HEK293 (cell line): ENCODE data around the gene ZNF521.

Experiments used
- CTCF ChIA-PET: fragments of 350-600 bp; formaldehyde crosslinking; extraction: SDS; loops from one replicate; lab custom pipeline; 2021; ENCODE audit warnings: antibody characterized with exemption; lab: Yijun Ruan, JAX
- POLR2A ChIA-PET: fragments of 300-600 bp; formaldehyde crosslinking; extraction: SDS; loops from one replicate; lab custom pipeline; 2020; ENCODE audit warnings: antibody characterized with exemption, inconsistent platforms; lab: Yijun Ruan, JAX
- H3K27ac ChIP-seq: fragments of 200-500 bp; sonication (Bioruptor generic); 2 replicates; pipeline ENCODE4 v1.5.1; 2014; ENCODE audit warnings: low read depth, low read length, control low read depth, inconsistent platforms; ENCODE audit errors: extremely low read depth
- H3K36me3 ChIP-seq, 2 experiments: fragments of 200-500 bp in 1 of 2; sonication (Bioruptor generic) in 1 of 2; 1 replicate in 1 of 2; 2 replicates in 1 of 2; pipeline ENCODE4 v1.5.1; 2014 to 2017; ENCODE audit warnings: inconsistent platforms in 2 of 2, low read length in 2 of 2; ENCODE audit not compliant: control insufficient read depth in 2 of 2, insufficient read depth in 1 of 2
- H3K4me1 ChIP-seq: fragments of 200-500 bp; sonication (Bioruptor generic); 2 replicates; pipeline ENCODE4 v1.5.1; 2014; ENCODE audit warnings: mild to moderate bottlenecking, low read length, inconsistent platforms; ENCODE audit not compliant: control insufficient read depth, insufficient read depth
- H3K4me3 ChIP-seq: 2 replicates; pipeline ENCODE4 v1.5.1; 2011; ENCODE audit warnings: low read depth, mild to moderate bottlenecking, control low read depth, low read length, moderate library complexity
- H3K9me3 ChIP-seq: fragments of 200-500 bp; sonication (Bioruptor generic); 2 replicates; pipeline ENCODE4 v1.5.1; 2014; ENCODE audit warnings: low read depth, low read length, inconsistent platforms; ENCODE audit not compliant: control insufficient read depth, insufficient read depth
- BCL6B ChIP-seq: fragments of 450-650 bp; formaldehyde crosslinking; IDR thresholded peaks from 2 replicates; pipeline ENCODE4 v1.5.1; 2017; ENCODE audit warnings: missing biosample characterization, missing genetic modification characterization
- GLI2 ChIP-seq: fragments of 450-650 bp; formaldehyde crosslinking; IDR thresholded peaks from 2 replicates; pipeline ENCODE4; 2017; ENCODE audit warnings: missing biosample characterization, missing genetic modification characterization, low read depth, borderline replicate concordance
- SP3 ChIP-seq: fragments of 450-650 bp; formaldehyde crosslinking; IDR thresholded peaks from 2 replicates; pipeline ENCODE4 v1.5.1; 2016; ENCODE audit warnings: missing biosample characterization, missing genetic modification characterization
- ZNF24 ChIP-seq: fragments of 450-650 bp; formaldehyde crosslinking; IDR thresholded peaks from 2 replicates; pipeline ENCODE4 v1.5.1; 2016; ENCODE audit warnings: missing biosample characterization, missing genetic modification characterization
- ZNF561 ChIP-seq: fragments of 450-650 bp; IDR thresholded peaks from 2 replicates; pipeline ENCODE4 v1.5.1; 2018; ENCODE audit warnings: missing biosample characterization, missing genetic modification characterization, borderline replicate concordance
- ZNF629 ChIP-seq: fragments of 450-650 bp; formaldehyde crosslinking; IDR thresholded peaks from 2 replicates; pipeline ENCODE4 v1.5.1; 2017; ENCODE audit warnings: missing biosample characterization, missing genetic modification characterization
- ZNF664 ChIP-seq: fragments of 450-650 bp; formaldehyde crosslinking; IDR thresholded peaks from 2 replicates; pipeline ENCODE4 v1.5.1; 2016; ENCODE audit warnings: missing biosample characterization, missing genetic modification characterization
- TF ChIP-seq, protein P1 (sequence below): fragments of 450-650 bp; formaldehyde crosslinking; IDR thresholded peaks from 2 replicates; pipeline ENCODE4 v1.5.1; 2016; ENCODE audit warnings: missing biosample characterization, missing genetic modification characterization, borderline replicate concordance
- TF ChIP-seq, protein P2 (sequence below): fragments of 450-650 bp; formaldehyde crosslinking; IDR thresholded peaks from 2 replicates; pipeline ENCODE4 v1.5.1; 2016; ENCODE audit warnings: missing biosample characterization, missing genetic modification characterization, low read depth

Gene ZNF521

GRCh38 chr18:25235401-25236042 lies 116.4 kb downstream of the ZNF521 start (continued):
- TF ChIP-seq, protein P1, sequence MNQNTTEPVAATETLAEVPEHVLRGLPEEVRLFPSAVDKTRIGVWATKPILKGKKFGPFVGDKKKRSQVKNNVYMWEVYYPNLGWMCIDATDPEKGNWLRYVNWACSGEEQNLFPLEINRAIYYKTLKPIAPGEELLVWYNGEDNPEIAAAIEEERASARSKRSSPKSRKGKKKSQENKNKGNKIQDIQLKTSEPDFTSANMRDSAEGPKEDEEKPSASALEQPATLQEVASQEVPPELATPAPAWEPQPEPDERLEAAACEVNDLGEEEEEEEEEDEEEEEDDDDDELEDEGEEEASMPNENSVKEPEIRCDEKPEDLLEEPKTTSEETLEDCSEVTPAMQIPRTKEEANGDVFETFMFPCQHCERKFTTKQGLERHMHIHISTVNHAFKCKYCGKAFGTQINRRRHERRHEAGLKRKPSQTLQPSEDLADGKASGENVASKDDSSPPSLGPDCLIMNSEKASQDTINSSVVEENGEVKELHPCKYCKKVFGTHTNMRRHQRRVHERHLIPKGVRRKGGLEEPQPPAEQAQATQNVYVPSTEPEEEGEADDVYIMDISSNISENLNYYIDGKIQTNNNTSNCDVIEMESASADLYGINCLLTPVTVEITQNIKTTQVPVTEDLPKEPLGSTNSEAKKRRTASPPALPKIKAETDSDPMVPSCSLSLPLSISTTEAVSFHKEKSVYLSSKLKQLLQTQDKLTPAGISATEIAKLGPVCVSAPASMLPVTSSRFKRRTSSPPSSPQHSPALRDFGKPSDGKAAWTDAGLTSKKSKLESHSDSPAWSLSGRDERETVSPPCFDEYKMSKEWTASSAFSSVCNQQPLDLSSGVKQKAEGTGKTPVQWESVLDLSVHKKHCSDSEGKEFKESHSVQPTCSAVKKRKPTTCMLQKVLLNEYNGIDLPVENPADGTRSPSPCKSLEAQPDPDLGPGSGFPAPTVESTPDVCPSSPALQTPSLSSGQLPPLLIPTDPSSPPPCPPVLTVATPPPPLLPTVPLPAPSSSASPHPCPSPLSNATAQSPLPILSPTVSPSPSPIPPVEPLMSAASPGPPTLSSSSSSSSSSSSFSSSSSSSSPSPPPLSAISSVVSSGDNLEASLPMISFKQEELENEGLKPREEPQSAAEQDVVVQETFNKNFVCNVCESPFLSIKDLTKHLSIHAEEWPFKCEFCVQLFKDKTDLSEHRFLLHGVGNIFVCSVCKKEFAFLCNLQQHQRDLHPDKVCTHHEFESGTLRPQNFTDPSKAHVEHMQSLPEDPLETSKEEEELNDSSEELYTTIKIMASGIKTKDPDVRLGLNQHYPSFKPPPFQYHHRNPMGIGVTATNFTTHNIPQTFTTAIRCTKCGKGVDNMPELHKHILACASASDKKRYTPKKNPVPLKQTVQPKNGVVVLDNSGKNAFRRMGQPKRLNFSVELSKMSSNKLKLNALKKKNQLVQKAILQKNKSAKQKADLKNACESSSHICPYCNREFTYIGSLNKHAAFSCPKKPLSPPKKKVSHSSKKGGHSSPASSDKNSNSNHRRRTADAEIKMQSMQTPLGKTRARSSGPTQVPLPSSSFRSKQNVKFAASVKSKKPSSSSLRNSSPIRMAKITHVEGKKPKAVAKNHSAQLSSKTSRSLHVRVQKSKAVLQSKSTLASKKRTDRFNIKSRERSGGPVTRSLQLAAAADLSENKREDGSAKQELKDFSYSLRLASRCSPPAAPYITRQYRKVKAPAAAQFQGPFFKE: no peak
- TF ChIP-seq GLI2 (tag by site-specific recombination): no peak
- no peak for TF ChIP-seq ZNF24
- TF ChIP-seq SP3 (tag by site-specific recombination): no peak

- H3K4me3 ChIP-seq: no peak overlapping the region
- no peaks in the 10 kb centered on the region for H3K36me3 ChIP-seq
- no peaks in the 10 kb centered on the region for H3K9me3 ChIP-seq
- H3K4me1 ChIP-seq: peaks cover 9% of the 10 kb centered on the region
- TF ChIP-seq BCL6B (tag by site-specific recombination): no peak
- TF ChIP-seq, all 188 proteins: peak for 0
- no peak overlapping the region for H3K27ac ChIP-seq
- POLR2A ChIA-PET: interaction anchor here (0.6 kb wide), 1 partner anchor 329 kb away, joined by 4 read pairs; no protein-coding TSS in a partner anchor
- CTCF ChIA-PET: interaction anchor here (0.7 kb wide), 2 partner anchors 12 to 504 kb away, joined by 3 read pairs; no protein-coding TSS in a partner anchor
These were observed 117.1 kb downstream of the ZNF521 start for GRCh38 chr18:25234740-25235345.

GRCh38 chr18:25234322-25234639 lies 117.7 kb downstream of the ZNF521 start:
- POLR2A ChIA-PET: no interaction called here
- H3K9me3 ChIP-seq: no peaks in the 10 kb centered on the region
- H3K36me3 ChIP-seq: no peaks in the 10 kb centered on the region
- CTCF ChIA-PET: no interaction called here
- peaks cover 5% of the 10 kb centered on the region for H3K4me1 ChIP-seq
- TF ChIP-seq ZNF561 (no peak), ZNF629 (0 out of 2 replicates have a peak, but pooled peaks have one; percentile 10), ZNF664 (tag by site-specific recombination) (peak; percentile 73)
- TF ChIP-seq, protein P2, sequence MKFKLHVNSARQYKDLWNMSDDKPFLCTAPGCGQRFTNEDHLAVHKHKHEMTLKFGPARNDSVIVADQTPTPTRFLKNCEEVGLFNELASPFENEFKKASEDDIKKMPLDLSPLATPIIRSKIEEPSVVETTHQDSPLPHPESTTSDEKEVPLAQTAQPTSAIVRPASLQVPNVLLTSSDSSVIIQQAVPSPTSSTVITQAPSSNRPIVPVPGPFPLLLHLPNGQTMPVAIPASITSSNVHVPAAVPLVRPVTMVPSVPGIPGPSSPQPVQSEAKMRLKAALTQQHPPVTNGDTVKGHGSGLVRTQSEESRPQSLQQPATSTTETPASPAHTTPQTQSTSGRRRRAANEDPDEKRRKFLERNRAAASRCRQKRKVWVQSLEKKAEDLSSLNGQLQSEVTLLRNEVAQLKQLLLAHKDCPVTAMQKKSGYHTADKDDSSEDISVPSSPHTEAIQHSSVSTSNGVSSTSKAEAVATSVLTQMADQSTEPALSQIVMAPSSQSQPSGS: 0 out of 2 replicates have a peak, but pooled peaks have one; percentile 19
- H3K4me3 ChIP-seq: no peak overlapping the region
- no peak overlapping the region for H3K27ac ChIP-seq
